Effector CD8-positive, alpha-beta T cell (primary cell): ENCODE results near the gene DERL3.

ENCODE experiments used
- DNase-seq: peaks from one replicate; lab custom pipeline; 2025; lab: John Stamatoyannopoulos, UW

DERL3 gene

GRCh38 chr22:23801886-23802377 lies 36.9 kb downstream of the DERL3 start:
- DNase-seq: no peak

- DNase-seq: no peak
These were observed 37.5 kb downstream of the DERL3 start for GRCh38 chr22:23801238-23801821.

DNA sequence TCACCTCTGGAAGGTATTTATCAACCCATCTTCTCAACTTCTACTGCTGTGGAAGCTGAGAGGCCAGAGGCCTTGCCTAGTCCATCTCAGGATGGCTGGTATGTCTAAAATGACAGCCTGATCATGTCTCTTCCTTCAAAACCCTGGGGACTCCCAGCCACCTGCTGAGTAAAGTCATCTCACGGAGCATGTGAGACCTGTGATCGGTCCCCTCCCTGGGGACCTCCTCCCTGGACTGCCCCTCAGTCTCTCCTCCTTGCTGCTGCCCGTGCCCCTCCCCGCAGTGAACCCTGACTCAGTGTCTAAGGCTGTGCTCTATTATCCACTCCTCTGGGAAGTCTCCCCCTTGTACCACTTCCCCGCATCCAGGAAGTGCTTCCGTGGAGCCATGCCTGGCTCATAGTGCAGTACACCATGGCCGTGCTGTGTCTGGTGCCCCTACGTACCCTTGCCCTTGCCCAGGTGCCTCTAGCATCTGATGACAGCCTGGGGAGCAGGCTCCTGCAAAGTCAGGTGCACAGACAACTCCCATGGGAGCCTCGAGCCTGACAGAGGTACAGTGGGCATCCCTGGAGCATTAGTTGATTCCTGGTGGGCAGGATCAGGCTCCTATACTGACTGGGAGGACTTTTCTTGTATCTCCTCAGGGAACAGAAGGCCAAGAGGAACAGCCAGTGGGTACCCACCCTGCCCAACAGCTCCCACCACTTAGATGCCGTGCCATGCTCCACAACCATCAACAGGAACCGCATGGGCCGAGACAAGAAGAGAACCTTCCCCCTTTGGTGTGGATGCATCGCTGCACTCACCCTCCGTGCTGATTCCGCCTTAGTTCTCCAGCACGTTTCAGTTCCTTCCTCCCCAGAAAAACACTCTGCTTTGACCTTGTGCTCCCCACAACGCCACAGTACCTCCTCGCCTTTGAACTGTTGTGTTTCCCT lies 38.2 kb downstream of the DERL3 start:
- DNase-seq: no peak

DNA sequence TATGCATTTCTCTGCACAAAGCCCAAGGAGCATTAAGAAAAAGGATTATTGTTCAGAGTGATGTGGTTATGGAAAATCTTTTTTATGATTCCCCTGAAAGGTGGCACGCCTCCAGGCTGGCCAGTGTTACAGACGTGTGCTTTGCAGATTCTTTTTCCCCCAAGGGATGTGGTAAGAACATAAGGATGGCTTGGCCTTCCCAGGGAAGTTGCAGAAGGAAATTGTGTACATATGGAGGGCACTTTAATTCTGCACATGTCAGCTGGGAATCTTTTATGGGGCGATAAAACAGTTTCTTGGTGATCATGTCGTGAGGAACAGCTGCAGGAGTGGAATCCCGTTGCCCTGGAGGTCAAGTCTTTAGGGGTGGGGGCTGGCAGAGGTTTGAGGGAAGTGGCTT lies 42.3 kb downstream of the DERL3 start:
- no peak for DNase-seq

DNA sequence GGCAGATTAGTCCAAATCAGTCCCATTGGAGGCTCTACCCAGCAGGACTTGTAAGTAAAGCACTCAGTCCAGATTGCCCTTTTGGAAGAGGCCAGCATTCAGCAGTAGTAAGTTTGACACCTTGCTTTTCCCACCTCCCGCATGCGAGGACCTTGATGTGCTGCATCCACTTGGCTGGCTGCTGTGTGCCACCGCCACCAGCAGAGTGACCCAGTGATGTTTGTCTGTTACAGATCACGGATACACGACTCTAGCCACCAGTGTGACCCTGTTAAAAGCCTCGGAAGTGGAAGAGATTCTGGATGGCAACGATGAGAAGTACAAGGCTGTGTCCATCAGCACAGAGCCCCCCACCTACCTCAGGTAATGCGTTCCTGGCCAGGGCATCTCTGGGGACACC lies 45.5 kb downstream of the DERL3 start:
- no peak for DNase-seq

DNA sequence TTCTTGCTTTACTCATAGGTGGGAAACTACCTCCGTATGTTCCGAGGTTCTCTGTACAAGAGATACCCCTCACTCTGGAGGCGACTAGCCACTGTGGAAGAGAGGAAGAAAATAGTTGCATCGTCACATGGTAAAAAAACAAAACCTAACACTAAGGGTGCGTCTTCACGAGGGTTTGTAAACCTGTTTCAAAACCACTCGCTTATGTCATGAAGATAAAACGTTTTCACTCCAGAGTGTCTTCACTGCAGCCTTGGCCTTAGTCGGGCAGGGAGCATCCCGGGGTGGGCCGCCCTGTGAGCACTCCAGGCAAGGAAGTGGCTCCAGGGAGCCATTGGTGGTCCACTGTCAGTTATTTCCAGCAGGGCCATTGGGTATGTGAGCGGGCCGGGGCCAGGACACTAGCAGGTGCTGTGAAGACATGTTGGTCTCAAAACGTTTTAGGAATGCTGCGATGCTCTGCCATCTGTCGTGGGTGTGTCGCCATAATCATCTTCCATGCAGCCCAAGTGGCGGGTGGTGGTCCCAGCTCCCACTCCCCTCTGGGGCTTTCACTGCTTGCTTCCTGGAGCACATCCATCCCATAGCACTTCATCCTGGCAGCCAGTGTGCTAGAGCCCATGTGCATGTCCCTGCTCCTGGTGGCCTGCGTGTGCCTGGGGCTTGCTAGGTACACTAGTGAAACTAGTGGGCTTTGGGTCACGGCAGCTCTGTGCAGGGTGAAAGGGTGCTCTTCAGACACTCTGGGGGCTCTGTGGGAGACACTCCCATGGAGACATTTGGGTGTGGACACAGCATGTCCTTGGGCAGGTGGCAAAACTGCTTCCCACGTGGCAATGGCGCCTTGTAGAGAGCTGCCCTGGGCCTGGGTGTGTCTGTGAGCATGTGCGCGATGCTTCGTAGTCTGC lies 46.8 kb downstream of the DERL3 start:
- DNase-seq: no peak

GRCh38 chr22:23790819-23791737 lies 47.7 kb downstream of the DERL3 start:
- DNase-seq: no peak

DNA sequence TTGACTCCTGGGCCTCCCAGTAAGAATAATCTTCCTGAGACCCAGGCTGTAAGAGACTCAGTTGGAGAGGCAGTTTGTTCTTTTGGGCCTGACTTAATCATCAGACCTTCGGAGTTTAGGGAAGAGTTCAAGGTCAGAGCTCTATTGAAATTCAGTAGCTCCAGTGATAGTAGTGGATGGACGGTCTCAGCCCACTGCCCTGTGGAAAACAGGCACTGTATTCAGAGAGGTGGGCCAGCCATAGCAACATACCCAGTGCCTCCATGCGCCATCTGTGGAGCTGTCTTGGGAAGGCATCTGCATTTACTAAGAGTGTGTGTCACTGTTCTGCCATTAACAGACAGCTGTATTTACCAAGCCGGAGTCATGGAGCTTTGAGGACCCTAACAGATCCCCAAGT lies 49.2 kb downstream of the DERL3 start:
- no peak for DNase-seq

GRCh38 chr22:23789121-23789520 lies 49.7 kb downstream of the DERL3 start:
- no peak for DNase-seq

DNA sequence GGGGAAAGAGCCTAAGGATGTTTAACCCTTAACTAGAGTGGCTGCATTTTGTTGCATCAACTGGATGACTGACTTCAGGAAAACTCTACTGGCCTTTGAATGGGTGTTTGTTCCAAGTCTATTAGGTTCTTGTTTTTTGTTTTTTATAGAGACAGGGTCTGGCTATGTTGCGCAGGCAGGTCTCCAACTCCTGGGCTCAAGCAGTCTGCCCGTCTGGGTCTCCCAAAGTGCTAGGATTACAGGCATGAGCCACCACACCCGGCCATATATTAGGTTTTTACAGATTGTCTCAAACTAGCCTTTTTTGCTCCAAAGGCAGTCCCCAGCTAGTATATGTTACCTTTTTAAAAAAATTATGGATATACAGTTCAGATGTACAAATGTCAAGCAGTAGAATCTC lies 50.9 kb downstream of the DERL3 start:
- DNase-seq: no peak

DNA sequence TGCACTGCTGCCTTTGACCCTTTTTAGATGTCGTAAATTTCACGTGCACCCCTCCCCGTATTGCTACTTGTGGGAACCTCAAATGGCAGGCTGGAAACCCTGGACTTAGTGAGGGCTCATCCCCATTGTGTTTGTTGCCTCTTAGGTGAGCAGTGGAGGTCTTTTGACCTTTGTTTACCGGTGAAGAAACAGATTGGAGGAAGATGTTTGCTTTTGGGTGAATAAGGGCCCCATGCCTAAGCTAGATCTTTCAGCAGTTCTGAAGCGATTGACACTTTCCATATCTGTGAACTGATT lies 51.3 kb downstream of the DERL3 start:
- DNase-seq: no peak

DNA sequence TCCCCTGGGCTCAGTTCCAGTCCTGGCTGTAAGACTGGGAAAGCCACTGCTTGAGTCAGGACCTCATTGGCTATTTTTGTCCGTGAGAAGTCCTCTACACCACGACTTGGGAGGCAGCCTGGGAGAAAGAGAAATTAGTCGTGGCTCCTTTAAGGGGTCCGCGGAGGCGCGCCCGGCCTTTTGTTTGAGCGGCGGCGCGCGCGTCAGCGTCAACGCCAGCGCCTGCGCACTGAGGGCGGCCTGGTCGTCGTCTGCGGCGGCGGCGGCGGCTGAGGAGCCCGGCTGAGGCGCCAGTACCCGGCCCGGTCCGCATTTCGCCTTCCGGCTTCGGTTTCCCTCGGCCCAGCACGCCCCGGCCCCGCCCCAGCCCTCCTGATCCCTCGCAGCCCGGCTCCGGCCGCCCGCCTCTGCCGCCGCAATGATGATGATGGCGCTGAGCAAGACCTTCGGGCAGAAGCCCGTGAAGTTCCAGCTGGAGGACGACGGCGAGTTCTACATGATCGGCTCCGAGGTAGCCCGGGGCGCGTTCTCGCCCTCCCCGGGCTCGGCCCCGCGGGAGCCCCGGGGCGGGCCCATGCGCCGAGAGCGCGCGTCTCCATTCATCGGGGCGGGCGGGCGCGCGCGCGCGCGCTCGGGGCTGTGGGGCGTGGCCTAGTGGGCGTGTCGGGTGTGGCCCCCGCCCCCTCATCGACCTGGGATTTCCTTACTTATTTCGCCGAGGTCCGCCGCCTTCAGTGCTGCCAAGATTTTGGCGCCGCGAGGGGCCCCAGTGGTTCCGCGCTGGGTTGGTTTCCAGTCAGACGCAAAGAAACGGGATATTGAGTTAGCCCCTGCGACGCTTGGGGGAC lies 51.8 kb downstream of the DERL3 start, which contains the start of gene SMARCB1:
Gene SMARCB1, plus strand, starts transcription at position 215 of the 848 bp plus-strand sequence. Its CDS starts 204 bp downstream, at position 419.
- DNase-seq: peak; percentile 90

DNA sequence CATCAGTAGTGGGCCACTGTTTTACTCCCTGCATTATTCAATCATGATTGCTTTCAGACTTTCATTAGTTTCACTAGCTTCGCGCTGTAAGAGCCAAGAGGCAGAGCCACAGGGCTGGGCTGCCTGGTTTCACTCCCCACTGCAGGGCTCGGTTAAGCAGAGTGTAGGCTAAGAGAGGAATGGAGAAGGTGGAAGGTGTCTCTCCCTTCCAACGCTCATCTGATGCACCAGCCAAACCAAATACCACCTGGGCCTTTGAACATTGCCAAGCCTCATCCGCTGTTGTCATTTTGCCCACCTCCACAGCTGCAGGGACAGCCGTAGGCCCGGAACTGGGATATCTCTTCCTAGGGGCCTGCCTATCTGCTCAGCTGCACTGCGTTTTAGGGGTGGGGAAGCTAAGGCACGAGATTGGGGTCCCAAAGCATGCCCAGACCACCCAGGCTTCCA lies 52.5 kb downstream of the DERL3 start:
- no peak for DNase-seq
